ENCODE results near the gene TNK1. TPM values are rescaled to one million over a fixed set of nuclear protein-coding genes. Genes with fewer than 3 reads are reported as not detected.

Gene TNK1
- total and polyA plus RNA-seq, 12 donors = 1.1 to 4.4 (median 2.1) TPM

GRCh38 chr17:7384489-7385081, 3.7 kb downstream of the TNK1 start:
- Histone ChIP-seq H3K9me3 (no peaks in the 10 kb centered on the region), H3K4me1 (peaks cover 6 to 33% (median 30%) of the 10 kb centered on the region in 9 donors), H3K27me3 (peaks cover 0 to 51% (median 0%) of the 10 kb centered on the region in 7 donors), H3K4me3 (peak overlapping the region in 9 of 10 donors; percentile 34 to 55 (median 51)), H3K36me3 (peaks cover 0 to 28% (median 6%) of the 10 kb centered on the region in 9 donors), H3K27ac (peak overlapping the region in 2 of 10 donors; percentile 15 to 50)
- TF ChIP-seq, protein P1, sequence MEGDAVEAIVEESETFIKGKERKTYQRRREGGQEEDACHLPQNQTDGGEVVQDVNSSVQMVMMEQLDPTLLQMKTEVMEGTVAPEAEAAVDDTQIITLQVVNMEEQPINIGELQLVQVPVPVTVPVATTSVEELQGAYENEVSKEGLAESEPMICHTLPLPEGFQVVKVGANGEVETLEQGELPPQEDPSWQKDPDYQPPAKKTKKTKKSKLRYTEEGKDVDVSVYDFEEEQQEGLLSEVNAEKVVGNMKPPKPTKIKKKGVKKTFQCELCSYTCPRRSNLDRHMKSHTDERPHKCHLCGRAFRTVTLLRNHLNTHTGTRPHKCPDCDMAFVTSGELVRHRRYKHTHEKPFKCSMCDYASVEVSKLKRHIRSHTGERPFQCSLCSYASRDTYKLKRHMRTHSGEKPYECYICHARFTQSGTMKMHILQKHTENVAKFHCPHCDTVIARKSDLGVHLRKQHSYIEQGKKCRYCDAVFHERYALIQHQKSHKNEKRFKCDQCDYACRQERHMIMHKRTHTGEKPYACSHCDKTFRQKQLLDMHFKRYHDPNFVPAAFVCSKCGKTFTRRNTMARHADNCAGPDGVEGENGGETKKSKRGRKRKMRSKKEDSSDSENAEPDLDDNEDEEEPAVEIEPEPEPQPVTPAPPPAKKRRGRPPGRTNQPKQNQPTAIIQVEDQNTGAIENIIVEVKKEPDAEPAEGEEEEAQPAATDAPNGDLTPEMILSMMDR (IDR thresholded peaks at IDR 0.05) = no peak
- DNase-seq (no peak), ATAC-seq (no peak)
- intact Hi-C loops (cut with DNase I) = no loop called here
- 53 to 54% methylated on average over 23 of the region's 23 CpGs for WGBS, 2 donors

GRCh38 chr17:7388856-7389255, 8.0 kb downstream of the TNK1 start:
- no peak overlapping the region for H3K27ac ChIP-seq
- H3K4me3 ChIP-seq = no peak overlapping the region
- no peaks in the 10 kb centered on the region for H3K9me3 ChIP-seq
- 95% methylated on average over 9 to 10 of the region's 10 CpGs for WGBS, 2 donors
- intact Hi-C loops (cut with DNase I) = no loop called here
- TF ChIP-seq, protein P1 (IDR thresholded peaks at IDR 0.05) = no peak
- peaks cover 0 to 9% (median 0%) of the 10 kb centered on the region in 7 donors for H3K27me3 ChIP-seq
- peaks cover 0 to 60% (median 10%) of the 10 kb centered on the region in 9 donors for H3K36me3 ChIP-seq
- DNase-seq = no peak
- H3K4me1 ChIP-seq = peaks cover 1 to 31% (median 17%) of the 10 kb centered on the region in 9 donors
- ATAC-seq = no peak

DNA sequence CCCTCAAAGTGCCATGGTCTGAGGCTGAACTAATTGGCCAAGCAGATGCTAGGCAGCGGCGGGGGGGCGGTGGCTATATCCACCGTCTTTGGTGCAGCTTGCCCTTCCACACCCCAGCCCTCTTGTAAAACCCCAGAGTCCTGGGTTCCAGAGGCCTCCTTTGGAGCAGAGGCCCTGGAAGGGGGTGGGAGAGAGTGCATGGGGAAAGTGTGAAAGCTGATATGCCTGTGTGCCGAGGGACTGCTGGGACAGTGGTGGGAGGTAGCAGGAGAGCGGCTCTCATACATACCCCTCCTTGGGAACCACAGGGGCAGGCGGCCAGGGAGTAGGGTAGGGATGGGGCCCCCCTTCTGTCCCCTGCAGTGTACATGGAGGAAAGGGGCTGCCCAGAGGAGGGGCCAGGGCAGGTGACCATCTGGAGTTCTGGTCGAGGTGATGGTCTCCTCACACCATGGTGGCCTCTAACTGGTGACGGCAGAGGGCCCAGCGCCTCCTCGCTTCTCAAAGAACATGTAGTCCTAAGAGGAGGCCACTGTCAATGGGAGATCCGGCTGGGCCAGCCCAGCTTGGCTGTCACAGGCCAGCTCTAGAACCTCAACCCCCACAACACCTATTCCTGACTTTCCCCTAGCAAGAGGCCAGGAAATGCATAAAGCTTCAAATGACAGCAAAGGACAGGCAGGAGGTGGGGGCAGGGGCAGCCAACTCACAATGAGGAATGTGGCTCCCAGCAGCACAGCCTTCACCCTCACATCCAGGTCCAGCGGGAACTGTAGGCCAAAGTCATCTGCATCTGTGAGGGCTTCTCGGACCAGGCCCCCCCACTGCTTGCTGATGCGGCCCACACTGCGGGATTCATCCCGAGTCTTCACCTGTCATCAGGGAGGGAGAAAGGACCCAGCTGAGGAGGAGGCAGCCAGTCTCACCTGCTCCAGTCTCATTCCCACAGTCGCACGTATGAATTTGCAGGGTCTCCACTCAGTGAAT, 9.3 kb downstream of the TNK1 start:
- no peak for DNase-seq
- Histone ChIP-seq H3K36me3 (peaks cover 0 to 60% (median 10%) of the 10 kb centered on the region in 9 donors), H3K27me3 (no peaks in the 10 kb centered on the region), H3K4me1 (peaks cover 0 to 30% (median 18%) of the 10 kb centered on the region in 9 donors), H3K9me3 (no peaks in the 10 kb centered on the region), H3K4me3 (no peak overlapping the region), H3K27ac (no peak overlapping the region)
- 86 to 87% methylated on average over 19 of the region's 19 CpGs for WGBS, 2 donors
- intact Hi-C loops (cut with DNase I) = loop anchor here in 4 of 10 donors (5.0 kb wide), 2 partner anchors 33 to 38 kb away; partner anchors contain the start of genes KCTD11 (in 2 of the 4) and TMEM95 (in 2 of the 4)
- ATAC-seq = no peak
- TF ChIP-seq, protein P1 (IDR thresholded peaks at IDR 0.05) = no peak

DNA sequence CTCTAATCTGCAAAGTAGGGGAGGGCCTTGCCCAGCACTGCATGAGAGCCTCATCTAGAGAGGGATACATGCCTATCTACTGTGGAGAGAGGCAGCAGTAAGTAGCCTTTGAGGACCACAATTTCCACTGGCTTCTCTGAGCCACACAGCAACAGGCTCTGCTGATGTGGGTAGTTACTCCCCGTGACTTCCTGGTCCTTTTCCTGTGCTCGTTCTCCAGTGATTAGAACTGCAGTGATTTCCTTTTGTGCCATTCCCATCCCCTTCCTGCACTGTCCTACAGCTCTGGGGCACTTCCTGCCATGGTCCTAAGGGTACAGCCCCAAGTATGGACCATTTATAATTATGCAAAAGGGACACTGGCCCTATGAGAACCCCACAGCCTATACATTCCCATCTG, 10.4 kb downstream of the TNK1 start:
- no peak for ATAC-seq
- H3K4me3 ChIP-seq = no peak overlapping the region
- intact Hi-C loops (cut with DNase I) = loop anchor here in 4 of 10 donors (5.0 kb wide), 2 partner anchors 34 to 39 kb away; partner anchors contain the start of genes KCTD11 (in 2 of the 4) and TMEM95 (in 2 of the 4)
- peak overlapping the region in 5 of 10 donors; percentile 7 to 44 (median 23) for H3K27ac ChIP-seq
- DNase-seq = no peak
- no peaks in the 10 kb centered on the region for H3K27me3 ChIP-seq
- peaks cover 0 to 60% (median 10%) of the 10 kb centered on the region in 9 donors for H3K36me3 ChIP-seq
- no peaks in the 10 kb centered on the region for H3K9me3 ChIP-seq
- WGBS, 2 donors = 50 to 75% methylated on average over 2 of the region's 2 CpGs
- peaks cover 0 to 34% (median 22%) of the 10 kb centered on the region in 9 donors for H3K4me1 ChIP-seq
- TF ChIP-seq, protein P1 (IDR thresholded peaks at IDR 0.05) = no peak
